HepG2 (cell line): Measurements from ENCODE around the gene NEDD4L.

Experiments used
- DPF2 ChIP-seq: sonication (generic); formaldehyde crosslinking; IDR thresholded peaks from 2 replicates; pipeline ENCODE4 v1.4.0; 2020; ENCODE audit warnings: mild to moderate bottlenecking, low read depth, missing genetic modification reagents, borderline replicate concordance
- ZBTB8A ChIP-seq: sonication (generic); formaldehyde crosslinking; IDR thresholded peaks from 2 replicates; pipeline ENCODE4 v1.4.0; 2020; ENCODE audit warnings: mild to moderate bottlenecking, low read depth, missing genetic modification reagents, borderline replicate concordance
- TF ChIP-seq, protein P1 (sequence below): sonication (generic); formaldehyde crosslinking; IDR thresholded peaks from 2 replicates; pipeline ENCODE4 v1.5.0; 2020; ENCODE audit warnings: mild to moderate bottlenecking, missing genetic modification reagents, moderate library complexity

DNA sequence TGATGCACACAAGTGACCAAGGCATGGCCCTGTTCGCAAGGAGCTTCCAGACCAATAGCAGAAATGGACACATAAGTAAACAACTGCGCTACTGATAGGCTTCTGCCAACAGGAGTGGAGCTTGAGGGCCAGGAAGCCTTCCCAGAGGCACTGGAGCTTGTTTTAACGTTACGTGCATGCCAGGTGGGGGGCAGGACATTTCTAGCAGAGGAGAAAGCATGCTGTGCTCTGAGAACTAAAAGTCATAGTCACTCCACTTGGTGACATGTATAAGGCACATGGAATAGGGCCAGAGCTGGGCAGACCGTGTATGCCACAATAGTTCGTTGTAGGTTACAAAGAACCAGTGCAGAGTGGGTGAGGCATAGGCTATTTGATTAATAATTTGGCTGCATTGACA is 184.2 kb downstream of the NEDD4L start:
- no peak for TF ChIP-seq DPF2 (CRISPR knock-in tag)
- TF ChIP-seq, protein P1, sequence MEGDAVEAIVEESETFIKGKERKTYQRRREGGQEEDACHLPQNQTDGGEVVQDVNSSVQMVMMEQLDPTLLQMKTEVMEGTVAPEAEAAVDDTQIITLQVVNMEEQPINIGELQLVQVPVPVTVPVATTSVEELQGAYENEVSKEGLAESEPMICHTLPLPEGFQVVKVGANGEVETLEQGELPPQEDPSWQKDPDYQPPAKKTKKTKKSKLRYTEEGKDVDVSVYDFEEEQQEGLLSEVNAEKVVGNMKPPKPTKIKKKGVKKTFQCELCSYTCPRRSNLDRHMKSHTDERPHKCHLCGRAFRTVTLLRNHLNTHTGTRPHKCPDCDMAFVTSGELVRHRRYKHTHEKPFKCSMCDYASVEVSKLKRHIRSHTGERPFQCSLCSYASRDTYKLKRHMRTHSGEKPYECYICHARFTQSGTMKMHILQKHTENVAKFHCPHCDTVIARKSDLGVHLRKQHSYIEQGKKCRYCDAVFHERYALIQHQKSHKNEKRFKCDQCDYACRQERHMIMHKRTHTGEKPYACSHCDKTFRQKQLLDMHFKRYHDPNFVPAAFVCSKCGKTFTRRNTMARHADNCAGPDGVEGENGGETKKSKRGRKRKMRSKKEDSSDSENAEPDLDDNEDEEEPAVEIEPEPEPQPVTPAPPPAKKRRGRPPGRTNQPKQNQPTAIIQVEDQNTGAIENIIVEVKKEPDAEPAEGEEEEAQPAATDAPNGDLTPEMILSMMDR (CRISPR knock-in tag): no peak
- no peak for TF ChIP-seq ZBTB8A (CRISPR knock-in tag)
